GM10266 (cell line): Measurements from ENCODE around the gene IL17RC.

ENCODE experiments used
- DNase-seq: peaks from one replicate; pipeline ENCODE4 v3.0.0; 2012; ENCODE audit errors: extremely low spot score
- CTCF ChIP-seq: IDR thresholded peaks from 2 replicates; pipeline ENCODE4 v1.5.1; 2012; ENCODE audit warnings: mild to moderate bottlenecking, low read depth; ENCODE audit not compliant: control insufficient read depth, insufficient read depth; ENCODE audit errors: missing control alignments

The IL17RC gene

DNA sequence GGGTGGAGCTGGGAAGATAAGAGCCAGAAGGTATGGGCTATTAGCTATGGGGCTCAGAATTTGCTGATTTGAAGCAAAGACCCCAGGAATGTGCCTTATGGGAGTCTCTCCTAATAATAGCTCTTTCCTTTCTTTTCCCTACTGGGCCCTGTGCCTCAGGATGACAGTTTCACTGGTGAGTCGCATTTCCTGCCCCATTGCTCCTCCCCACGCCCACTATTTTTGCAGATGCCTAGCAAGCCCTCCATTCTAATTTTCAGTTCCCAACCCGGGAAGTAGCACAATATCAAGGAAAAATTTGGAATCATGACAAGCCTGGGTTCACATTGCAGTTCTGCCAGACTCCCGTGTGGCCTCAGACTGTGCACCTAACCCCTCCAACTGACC is 13.7 kb upstream of the IL17RC start:
- DNase-seq, result no peak
- no peak for TF ChIP-seq CTCF

DNA sequence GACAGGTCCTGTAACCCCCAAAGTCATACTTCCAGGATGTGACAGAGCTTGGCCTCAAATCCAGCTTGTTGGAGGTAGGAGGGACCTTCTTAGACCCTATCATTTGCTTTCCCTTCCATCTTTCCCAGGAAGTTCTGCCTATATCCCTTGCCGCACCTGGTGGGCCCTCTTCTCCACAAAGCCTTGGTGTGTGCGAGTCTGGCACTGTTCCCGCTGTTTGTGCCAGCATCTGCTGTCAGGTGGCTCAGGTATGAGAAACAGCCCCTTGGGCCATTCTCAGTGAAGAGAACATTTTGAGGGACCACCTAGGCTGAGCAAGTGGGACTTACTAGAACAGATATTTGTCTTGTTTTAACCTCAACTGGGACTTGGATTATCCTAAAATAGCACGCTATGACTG is 13.0 kb upstream of the IL17RC start:
- no peak for TF ChIP-seq CTCF

DNA sequence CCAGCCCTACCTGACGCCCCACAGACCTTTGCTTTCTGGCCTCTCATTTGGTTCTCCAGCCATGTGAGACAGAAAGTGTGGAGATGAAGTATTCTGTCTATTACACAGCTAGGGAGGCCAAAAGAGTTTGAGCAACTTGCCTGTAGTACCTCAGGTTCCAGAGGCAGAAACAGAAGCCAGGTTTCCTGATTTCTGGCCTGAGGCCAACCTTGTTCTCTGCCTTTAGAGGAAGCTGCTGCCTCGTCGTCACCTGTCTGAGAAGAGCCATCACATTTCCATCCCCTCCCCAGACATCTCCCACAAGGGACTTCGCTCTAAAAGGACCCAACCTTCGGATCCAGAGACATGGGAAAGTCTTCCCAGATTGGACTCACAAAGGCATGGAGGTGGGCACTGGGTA is 10.4 kb upstream of the IL17RC start:
- TF ChIP-seq CTCF, result no peak
- DNase-seq, result no peak

More for the DNA sequence above, 13.0 kb upstream of the IL17RC start:
- DNase-seq, result no peak

DNA sequence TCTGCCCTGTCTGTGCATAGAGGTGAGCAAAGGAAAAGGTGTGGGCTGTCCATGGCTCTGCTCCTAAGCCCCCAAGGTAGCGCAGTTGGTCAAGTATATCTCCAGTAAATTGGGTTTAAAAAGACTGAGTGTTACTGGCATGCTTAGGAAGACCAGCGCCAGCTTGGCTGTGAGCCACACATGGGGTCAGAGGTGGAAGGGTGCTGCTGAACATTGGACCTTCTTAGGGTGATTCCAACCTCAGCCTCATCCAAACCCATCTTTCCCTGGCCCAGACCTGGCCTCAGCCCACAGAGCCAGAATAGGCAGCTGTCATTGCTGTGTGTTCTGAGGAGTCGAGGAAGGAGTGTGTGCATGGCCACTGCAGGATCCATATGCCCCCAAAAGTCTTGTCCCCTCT is 8.6 kb upstream of the IL17RC start:
- no peak for DNase-seq
- no peak for TF ChIP-seq CTCF

GRCh38 chr3:9909221-9910013 is 7.5 kb upstream of the IL17RC start:
- TF ChIP-seq CTCF, result no peak

GRCh38 chr3:9911863-9912262 is 5.0 kb upstream of the IL17RC start:
- TF ChIP-seq CTCF, result no peak
- DNase-seq, result no peak

More at GRCh38 chr3:9909221-9910013, 7.5 kb upstream of the IL17RC start:
- no peak for DNase-seq

GRCh38 chr3:9912294-9912935 is 4.5 kb upstream of the IL17RC start:
- no peak for TF ChIP-seq CTCF
- no peak for DNase-seq
